NCI-H2196 treated with DMSO at 0.1 percent for 48 hours (cell line): ENCODE results near the gene AGAP1.
"Not testable (repeated sequence)": the region's sequence is repeated elsewhere in the genome, so short reads cannot be mapped to it uniquely, and the experiment has no call there.

ENCODE experiments used
- DNase-seq: peaks from one replicate; lab custom pipeline; 2025; ENCODE audit not compliant: unreplicated experiment; lab: John Stamatoyannopoulos, UW

The AGAP1 gene

GRCh38 chr2:235928751-235929370 lies 435.0 kb downstream of the AGAP1 start:
- no peak for DNase-seq

DNA sequence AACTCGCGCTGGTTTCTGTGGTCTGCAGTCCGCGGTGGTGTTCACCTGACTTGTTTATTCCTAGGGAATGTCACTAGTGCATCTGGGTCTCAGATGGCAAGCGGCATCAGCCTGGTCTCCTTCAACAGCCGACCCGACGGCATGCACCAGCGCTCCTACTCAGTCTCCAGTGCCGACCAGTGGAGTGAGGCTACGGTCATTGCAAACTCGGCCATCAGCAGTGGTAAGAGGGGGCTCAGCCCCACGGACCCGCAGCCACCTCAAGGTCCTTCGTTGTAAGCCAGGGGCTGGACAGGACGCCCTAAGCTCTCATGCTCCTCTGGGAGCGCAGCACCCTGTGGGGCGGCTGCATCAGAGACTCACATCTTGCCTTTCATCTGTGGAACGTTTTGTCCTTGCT lies 436.9 kb downstream of the AGAP1 start:
- no peak for DNase-seq

DNA sequence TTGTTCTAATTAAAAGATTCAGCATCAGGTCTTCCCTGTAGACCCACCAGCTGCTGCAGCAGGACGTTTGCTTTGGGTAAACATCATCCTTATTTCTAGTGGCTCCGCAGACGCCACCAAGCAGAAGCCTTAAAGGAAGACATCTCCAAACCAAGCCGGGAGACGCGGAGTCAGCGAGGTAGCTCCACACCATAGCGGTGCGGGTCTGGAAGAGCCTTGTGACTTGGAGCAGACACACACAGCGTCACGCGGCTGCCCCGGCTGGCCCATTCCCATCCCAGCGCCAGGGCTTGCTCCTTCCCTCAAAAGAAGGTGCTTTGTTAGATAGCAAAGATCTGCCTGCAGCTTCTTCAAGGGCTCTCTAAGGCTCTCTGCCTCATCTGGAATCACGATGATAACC lies 437.8 kb downstream of the AGAP1 start:
- no peak for DNase-seq

- no peak for DNase-seq
These were observed 440.4 kb downstream of the AGAP1 start for GRCh38 chr2:235934059-235934773.

- no peak for DNase-seq
These were observed 441.1 kb downstream of the AGAP1 start for GRCh38 chr2:235934774-235935484.

GRCh38 chr2:235935773-235936172 lies 441.9 kb downstream of the AGAP1 start:
- no peak for DNase-seq

DNA sequence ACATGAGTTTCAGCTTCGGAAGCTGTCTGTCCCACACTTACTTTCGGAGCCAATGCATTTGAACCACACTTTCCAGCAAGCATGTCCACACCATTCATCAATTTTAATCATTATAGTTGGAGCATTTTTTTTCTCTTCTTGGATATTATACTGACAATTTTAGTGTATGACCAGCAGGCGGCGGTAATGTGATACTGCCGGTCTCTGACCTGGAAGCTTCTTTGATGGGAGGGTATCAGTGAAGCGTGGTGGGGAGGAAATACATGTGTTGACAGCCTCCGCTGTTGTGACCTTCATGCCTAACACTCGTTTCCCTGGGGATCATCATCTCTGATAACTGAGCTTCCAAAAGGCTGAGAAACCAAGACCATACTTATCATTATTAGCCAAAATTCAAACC lies 442.6 kb downstream of the AGAP1 start:
- no peak for DNase-seq

- no peak for DNase-seq
These were observed 443.2 kb downstream of the AGAP1 start for GRCh38 chr2:235937087-235937486.

DNA sequence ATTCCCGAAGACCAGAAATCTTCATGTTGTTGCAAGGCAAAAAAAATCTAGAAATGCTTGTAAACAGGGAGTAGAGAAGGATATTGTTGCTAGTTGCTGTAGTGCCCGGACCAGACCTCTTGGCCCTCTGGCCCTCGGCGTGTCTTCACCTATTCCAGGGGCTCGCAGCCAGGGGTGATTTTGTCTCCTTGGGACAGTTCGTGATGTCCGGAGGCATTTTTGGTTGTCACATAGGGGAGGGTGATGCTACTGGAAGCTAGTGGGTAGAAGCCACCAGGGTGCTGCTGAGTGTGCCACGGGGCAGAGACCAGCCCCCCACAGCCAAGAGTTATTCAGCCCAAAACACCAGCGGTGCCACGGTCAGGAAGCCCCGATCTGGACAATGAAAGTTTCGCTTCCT lies 443.7 kb downstream of the AGAP1 start:
- no peak for DNase-seq

GRCh38 chr2:235937936-235938335 lies 444.1 kb downstream of the AGAP1 start:
- no peak for DNase-seq

DNA sequence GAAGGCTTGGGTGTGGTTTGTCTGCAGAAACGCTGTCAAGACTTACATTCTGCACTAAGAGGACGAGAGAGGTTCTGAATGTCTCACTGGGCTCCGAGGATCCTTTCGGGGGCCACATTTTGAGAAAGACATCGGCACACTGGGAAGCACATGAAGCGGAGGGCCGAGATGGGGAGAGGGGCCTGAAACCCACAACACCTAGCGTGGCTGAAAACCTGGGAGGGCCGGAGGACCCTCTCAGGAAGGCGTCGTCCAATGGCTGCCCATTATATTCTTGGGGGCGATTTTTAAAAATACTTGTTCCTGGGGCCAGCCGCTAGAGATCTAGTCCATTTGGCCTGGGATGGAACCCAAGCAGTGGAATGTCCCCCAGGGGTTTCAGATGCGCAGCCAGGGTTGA lies 444.8 kb downstream of the AGAP1 start:
- DNase-seq, result no peak

DNA sequence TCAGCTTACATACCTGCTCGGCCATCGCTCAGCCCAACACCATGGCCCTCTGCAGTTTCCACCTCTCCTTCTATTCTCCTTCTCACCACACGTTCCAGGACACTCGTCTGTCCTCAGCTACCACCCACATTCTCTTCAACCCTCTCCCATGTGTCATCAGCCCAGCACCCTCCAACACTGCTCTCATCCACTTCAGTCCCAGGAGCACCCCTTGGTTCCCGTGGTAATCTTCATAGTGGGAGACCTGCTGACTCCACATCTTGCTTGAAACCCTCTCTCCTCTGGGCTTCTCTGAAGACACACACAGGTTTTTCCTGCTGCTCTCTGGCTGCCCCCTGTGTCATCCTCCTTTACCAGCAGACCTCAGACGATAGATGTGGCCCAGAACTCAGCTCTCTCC lies 445.6 kb downstream of the AGAP1 start:
- DNase-seq, result no peak

GRCh38 chr2:235940330-235940729 lies 446.5 kb downstream of the AGAP1 start:
- no peak for DNase-seq

DNA sequence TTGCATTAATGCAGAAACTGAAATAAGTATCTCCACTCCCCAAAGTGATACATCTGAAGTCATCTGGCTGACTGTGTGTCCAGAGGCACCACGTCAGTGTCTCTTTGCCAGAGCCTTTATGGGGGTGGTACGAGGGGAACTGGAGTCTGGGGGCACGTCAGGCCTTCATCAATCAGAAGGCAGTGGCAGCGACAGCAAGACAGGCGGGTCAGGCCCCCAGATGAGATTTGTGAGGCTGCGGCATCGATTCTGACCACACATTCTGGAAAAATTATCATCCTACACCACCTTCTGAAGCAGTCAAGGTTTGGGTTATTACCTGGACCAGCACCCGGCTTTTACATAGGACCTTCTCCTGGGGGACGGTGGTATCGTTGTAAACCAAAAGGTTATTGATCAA lies 450.7 kb downstream of the AGAP1 start:
- DNase-seq, result no peak

- no peak for DNase-seq
These were observed 451.8 kb downstream of the AGAP1 start for GRCh38 chr2:235945608-235946140.

- no peak for DNase-seq
These were observed 452.7 kb downstream of the AGAP1 start for GRCh38 chr2:235946590-235946989.

GRCh38 chr2:235947055-235947454 lies 453.2 kb downstream of the AGAP1 start:
- not testable (repeated sequence) for DNase-seq

DNA sequence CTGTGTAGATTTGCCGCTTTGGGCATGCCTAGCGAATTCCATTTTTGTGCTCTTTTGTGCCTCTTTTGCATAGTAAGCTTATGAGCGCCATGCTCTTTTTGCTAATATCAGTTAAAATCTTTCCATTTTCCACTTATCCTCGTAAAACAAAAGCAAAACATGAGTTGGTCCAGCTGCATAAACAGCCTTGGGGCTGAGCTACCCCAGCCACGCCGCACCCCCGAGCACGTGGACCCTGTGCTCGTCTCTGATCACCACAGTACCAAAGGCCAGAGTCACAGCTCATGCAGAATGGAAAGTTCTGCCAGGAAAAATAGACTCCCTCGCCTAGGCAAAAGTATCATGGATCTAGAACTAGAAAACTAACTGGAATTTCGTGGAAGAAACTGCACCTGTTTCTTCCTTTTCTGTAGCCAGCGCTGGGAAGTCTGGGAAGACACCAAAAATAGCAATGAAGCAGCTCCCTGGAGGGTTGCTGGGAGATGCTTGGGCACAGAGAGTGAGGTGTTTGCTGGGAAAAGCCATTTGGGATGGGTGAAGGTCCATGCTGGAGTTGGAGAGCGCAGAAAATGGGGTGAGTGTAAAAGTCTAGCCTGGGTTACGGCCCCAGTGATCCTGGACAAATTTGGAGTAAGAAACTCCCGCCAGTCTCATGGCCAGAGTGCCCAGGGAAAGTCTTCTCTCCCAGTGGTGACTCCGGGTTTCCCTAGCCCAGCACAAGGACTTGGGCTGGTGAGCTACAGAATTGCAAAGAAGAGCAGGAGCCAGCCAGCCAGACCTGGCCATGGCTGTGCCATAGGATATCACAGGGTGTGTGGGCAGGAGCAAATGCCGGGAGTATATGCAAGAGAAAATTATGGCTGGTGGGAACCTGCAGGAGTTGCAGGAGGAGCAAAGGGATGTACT lies 456.0 kb downstream of the AGAP1 start:
- no peak for DNase-seq

DNA sequence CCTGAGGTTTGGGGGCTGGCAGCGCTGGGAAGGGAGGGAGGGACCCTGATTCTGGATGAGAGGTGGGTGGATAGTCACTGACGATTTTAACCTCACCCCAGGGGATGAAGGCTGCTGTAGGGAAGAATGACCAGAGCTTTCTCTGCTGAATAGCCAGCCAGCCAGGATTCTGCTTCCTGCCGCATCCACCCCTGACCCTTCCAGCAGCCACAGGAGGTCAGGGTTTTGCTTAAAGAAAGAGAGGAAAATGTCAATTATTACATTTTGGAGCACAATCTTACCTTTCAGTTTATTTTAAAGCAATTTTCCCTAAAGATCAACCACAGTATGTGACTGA lies 456.6 kb downstream of the AGAP1 start:
- DNase-seq, result no peak

- no peak for DNase-seq
These were observed 457.6 kb downstream of the AGAP1 start for GRCh38 chr2:235951493-235951892.

DNA sequence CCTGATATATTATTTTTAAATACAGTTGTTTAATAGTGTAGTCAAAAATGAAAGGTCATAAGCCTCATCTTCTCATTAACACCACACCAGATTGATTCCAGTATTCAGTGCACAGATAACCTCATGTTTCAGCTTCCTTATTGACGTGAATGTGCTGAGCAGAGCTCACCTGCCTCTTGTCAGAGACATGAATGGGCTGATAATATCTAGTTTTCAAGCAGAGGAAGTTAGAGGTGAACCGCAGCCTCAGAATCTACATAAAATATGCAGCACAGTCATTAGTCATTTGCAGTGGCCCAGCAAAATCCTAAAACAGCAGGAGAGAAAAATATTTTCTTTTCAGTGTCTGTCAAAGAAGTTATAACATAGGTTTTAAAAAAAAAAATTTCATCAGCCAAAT lies 458.1 kb downstream of the AGAP1 start:
- no peak for DNase-seq
